Eye (tissue), 1 donor: Measurements from ENCODE around the gene BCO1.

Source experiments
- DNase-seq: peaks from one replicate; pipeline ENCODE4 v3.0.0-alpha.2; 2015

The BCO1 gene

GRCh38 chr16:81237282-81237681, 1.2 kb upstream of the BCO1 start:
- DNase-seq, result peak; percentile 11

DNA sequence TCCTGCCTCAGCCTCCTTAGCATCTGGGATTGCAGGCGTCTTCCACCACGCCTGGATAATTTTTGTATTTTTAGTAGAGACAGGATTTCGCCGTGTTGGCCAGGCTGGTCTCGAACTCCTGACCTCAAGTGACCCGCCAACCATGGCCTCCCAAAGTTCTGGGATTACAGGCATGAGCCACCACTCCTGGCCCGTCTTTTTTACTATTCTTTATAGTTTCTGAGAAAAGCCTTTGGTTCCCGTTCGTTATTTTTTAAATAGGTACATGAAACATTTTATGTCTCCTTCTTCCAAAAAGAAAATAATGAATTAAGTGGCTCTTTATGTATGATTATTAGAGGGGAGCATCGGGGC, 570 bp upstream of the BCO1 start:
- no peak for DNase-seq

- peak; percentile 30 for DNase-seq
Observed at GRCh38 chr16:81239367-81240121, 1.1 kb downstream of the BCO1 start.

DNA sequence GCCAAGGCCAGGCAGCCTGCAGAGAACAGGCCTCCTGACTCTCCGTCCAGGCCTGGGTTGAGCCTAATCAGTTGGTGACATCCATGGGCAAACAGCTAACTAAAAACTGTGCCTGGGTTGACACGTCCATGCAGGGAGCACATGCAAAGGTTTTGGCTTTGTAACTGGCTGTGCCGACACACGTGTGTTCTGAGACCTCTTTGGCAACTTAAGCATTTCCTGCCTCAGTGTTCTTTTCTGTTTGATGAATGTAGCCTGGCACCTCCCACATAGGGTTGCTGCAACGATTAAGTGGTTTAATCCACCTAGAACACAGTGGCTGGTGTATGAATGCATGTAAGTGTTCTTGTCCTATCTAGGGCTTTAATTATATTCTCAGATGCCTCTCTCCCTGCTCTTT, 3.2 kb downstream of the BCO1 start:
- no peak for DNase-seq

DNA sequence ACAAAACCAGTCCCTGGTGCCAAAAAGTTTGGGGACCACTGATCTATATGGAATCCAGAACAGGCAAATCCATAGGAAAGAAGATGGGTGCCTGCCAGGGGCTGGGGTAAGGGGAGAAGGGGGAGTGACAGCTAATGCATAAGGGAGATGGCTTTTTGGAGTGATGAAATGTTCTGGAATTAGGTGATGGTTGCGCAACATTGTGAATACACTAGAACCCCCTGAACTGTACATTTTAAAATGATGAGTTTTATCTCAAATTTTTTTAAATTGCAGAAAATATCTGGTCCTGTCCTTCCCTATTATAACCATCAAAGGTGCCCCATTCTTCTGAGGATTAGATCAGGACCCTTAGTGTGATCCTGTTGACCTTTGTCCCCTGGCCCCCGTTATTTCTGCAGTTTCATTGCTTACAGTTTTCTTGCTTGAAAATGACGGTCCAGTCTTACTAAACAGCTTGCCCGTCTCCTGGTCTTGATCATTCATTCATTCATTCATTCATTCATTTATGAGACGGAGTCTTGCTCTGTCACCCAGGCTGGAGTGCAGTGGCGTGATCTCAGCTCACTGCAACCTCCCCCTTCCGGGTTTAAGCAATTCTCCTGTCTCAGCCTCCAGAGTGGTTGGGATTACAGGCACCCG, 4.6 kb downstream of the BCO1 start:
- DNase-seq, result no peak

DNA sequence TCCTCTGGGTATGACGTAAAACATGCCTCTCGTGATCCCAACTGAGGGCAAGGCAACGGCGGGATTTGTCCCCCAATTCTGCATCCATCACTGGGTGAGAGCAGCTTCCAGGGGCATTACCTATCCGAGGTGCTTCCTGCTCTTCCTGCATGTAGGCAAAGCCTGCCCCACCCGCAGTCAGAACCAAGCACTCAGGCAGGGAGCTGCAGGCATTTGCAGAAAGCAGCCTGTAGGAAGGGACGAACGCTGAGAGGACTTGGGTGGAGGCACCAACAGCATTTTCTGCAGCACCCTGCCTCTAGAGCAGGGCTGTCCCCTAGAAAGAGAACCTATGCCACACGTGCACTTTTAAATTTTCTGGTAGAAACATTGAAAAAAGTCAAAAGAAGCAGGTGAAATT, 5.5 kb downstream of the BCO1 start:
- no peak for DNase-seq

GRCh38 chr16:81251871-81252270, 13.4 kb downstream of the BCO1 start:
- peak; percentile 36 for DNase-seq

DNA sequence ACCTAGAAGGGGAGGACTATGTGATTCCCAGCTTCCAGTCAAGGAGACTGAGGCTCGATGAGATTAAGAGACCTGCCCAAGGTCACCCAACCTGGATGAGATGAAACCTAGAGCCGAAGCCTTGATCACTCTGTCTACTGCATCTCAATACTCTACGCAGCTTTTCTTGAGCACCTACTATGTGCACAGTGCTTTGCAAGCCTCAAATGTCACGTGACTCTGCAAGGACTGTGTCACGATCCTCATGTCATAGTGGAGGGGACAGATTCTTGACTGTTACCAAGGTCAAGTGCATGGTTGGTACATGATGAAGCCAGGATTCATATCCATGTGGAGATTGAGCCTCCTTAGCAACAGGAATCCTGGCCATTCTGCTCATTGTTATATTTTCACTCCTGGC, 14.7 kb downstream of the BCO1 start:
- no peak for DNase-seq

- no peak for DNase-seq
Observed at GRCh38 chr16:81254922-81255526, 16.5 kb downstream of the BCO1 start.

DNA sequence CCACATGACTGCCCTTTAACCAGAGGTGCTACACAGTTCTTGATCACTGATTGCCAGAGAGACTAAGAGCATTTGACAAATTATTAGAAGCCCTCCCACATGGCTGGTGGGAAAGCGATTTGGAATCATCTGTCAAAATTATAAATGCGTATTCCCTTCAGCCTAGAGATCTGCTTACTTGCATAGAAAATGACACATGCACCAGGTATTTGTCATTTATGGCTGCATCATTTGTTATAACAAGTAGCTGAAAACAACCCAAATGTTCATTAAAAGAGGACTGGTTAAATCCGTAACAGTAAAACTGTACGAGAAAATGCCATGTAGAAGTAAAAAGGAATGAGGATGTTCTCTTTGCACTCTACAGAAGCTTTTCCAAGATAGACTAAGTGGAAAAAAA, 21.4 kb downstream of the BCO1 start:
- no peak for DNase-seq

GRCh38 chr16:81261049-81261648, 22.7 kb downstream of the BCO1 start:
- no peak for DNase-seq

DNA sequence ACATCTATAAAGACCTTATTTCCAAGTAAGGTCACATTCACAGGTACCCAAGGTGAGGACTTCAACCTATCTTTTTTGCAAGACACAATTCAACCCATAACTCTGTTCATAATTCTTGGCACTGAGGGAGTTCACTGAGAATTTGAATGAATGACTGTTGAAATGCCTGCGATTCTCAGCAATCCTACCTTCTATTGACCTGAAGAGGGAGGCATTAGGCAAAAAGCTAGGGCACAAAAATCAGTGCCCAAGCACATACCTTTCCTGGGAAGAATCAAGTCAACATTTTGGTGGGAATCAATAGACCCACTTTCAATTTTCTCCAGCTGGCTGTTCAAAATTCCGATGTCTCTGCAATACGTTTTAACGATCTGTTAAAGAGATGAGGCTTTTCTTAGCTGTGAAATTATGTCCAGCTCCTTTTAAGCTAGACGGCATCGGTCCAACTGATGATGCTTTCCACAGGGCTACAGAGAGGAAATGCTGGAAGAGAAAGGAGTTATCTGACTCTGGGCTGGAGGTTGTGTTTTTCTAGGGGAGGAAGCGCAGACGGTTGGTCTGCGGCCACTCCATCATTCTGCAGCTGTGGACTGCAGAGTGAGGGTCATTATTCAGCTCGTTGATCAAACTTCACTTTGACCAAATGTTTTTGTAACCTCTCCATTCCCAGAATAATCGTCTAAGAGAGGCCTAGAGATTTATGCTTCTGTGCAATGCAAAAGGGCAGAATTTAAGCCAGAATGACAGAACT, 25.2 kb downstream of the BCO1 start:
- DNase-seq, result no peak

GRCh38 chr16:81264386-81264785, 25.9 kb downstream of the BCO1 start:
- no peak for DNase-seq

- no peak for DNase-seq
Observed at GRCh38 chr16:81265052-81265451, 26.6 kb downstream of the BCO1 start.

DNA sequence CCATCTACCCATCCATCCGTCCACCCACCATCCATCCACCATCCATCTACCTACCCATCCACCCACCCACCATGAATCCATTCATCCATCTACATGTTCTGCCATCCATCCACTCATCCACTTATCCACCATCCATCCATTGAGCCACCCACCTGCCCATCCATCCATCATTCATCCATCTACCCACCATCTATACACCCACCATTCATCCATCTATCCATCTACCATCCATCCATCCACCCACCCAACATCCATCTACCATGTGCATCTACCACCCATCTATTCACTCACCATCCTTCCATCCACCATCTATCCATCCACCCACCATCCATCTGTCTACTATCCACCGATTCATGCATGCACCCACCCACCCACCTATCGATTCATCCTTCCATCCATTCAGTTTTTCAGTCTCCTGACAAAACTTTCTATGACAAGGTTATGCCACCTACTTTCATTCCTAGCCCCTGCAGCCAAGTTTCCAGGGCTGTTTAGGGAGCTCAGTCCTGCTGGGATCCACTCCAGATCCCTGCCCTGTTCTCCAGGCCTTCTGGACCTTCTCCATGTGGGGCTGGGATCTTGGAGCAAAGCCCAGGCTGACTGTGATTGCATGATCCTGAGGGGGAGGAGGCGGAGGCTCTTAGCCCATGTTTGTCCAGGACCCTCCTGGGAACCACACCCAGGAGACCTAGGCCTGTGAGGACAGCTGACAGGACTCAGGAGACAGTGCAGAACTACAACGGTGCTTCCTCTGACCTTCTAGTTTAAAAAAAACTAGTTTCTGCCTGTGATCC, 27.4 kb downstream of the BCO1 start:
- DNase-seq, result no peak

DNA sequence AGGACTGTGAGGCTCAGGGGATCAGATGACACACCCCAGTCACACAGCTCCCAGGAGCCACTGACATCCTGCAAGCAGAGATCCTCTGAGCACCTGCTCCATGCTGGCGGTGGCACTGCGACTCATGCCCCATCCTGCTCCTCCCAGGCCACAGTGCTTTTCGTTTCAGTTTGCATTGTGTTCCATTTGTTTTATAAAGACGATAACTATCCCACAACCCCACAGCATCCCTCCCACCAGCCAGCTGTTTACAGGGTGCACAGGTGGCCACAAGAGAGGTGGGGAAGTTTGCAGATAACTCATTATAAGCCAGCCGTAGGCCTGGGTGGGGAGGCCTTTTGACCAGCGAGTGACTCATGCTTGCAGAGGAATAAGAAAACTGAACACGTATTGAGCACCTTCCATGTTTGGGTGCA, 28.2 kb downstream of the BCO1 start:
- DNase-seq, result no peak

GRCh38 chr16:81268509-81268908, 30.0 kb downstream of the BCO1 start:
- DNase-seq, result no peak

GRCh38 chr16:81273223-81273950, 34.9 kb downstream of the BCO1 start:
- no peak for DNase-seq

DNA sequence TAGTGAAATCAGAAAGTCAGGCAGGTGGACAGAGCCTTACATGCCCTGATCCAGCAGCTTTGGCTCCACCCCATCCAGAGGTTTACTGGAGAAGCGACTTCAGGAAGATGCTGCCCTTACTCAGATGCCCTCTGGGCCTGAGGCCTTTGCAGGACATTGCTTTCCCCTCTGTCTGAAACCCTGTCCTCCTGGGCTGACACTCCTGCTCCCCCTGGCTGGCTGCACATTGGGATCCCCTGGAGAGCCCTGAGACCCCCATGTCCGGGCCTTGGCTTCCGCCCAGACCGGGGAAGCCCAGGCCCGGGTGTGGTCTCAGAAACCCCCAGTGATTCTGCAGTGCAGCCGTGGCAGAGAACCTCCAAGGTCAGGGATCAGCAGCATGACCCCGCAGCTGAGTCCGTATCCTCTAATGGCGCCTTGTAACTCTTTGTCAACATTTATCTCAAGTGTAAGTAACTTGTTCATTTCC, 36.6 kb downstream of the BCO1 start:
- DNase-seq, result no peak

GRCh38 chr16:81275795-81276194, 37.3 kb downstream of the BCO1 start:
- no peak for DNase-seq

- DNase-seq, result no peak
Observed at GRCh38 chr16:81276323-81276722, 37.8 kb downstream of the BCO1 start.
